Occipital lobe (tissue), 2 donors: ENCODE data around the gene KRT28. TPM values are rescaled to one million over a fixed set of nuclear protein-coding genes. Genes with fewer than 3 reads are reported as not detected.
"Not testable (repeated sequence)": the region's sequence is repeated elsewhere in the genome, so short reads cannot be mapped to it uniquely, and the experiment has no call there.

Source experiments
- DNase-seq: peaks from one replicate; lab custom pipeline; 2025; lab: John Stamatoyannopoulos, UW
- total RNA-seq: library from RNA; depleted of rRNA; stranded (reverse); fragments of >200 nt; gene quantifications from one replicate; pipeline ENCODE4 v1.2.3, GENCODE V29; 2014

KRT28 gene
- total RNA-seq, 1 donor from 2014 or later = not detected

DNA sequence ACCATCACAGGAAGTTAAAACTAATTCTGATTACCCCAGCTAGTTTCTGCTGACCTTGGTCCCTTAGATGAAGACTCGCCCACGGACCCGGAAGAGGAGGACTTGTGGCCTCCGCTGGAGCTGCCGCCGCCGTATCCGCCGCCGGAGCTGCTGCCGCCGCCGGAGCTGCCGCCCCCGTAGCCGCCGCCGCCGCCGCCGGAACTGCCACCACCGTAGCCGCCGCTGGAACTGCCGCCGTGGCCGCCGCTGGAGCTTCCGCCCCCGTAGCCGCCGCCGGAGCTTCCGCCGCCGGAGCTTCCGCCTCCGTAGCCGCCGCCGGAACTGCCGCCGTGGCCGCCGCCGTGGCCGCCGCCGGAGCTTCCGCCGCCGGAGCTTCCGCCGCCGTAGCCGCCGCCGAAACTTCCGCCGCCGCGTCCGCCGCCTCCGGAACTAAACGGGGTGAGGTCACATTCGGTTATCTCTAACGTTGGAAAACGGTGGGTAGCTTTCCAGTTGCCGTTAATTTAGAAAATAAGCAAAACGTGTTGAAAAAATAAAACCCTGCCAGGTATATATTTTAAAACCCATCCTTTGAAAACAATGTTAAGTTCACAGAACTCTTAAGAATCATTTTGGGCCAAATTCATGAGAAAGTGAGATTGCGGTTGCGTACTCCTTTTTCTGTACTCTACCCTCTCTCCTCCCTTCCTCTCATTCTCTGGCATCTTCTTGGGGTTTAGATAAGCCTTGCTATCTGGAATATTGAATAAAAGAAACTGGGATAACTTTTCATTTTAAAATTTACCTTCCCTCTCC is 19.2 kb upstream of the KRT28 start:
- DNase-seq = peak; percentile 63

DNA sequence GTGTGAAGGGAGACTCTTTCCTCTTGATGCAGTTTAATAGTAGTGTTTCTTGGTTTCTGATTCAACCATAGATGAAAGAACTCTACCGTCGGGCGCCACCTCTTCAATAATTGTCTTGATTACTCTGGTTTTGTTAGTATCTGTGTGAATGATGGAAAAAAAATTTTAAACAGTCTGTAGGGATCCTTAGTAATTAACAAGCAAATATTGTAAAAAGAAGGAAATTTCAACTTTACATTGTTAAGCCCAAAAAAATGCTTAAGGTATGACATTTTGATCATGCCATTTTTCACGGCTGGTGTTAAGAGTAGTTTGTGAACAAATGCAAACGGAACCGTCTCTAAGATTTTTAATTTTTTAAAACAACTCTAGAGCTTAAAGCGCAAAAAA is 18.6 kb upstream of the KRT28 start:
- DNase-seq = no peak

DNA sequence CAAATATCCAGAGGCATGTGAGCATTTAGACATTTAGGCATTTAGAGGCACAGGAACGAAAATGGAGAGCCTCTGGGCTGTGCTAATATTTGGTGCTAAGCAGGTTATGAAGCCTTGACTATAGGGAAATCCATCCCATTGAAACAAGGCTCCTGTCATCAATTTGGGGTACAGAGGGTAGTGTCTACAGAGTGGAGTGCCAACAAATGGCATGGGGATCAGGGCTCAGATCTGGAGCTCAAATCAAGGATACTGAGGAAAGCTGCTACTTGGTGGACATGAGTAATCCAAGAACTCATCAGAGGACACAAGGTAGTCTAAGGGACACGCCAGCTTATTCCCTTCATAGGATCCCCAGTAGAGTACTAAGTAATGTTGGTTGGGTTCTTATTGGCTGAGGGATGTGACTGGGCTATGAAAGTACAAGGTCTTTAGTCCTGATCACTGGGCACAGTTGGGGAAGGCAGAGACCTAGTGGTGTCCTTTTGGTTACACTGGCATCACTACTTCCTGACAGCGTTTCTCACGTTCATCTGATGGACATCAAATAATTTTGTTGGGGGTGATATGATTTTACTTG is 17.4 kb upstream of the KRT28 start:
- DNase-seq = no peak

DNA sequence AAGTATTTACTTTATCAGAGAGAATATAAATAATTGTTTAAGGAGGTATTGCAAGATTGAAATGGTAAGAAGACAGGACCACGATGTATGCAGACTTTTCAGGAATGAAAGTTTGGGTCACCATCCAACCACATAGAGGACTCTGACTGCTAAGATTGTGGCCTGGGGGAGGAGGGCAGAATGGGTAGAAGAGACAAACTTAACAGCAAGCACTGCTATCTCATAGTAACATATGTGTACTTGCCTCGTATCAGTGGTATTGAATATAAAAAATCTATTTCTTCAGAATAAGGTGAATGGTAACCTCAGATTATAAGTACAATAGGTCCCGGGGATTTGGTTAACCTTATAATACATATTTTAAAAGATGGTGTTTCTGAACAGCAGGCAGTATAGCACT is 16.8 kb upstream of the KRT28 start:
- no peak for DNase-seq

DNA sequence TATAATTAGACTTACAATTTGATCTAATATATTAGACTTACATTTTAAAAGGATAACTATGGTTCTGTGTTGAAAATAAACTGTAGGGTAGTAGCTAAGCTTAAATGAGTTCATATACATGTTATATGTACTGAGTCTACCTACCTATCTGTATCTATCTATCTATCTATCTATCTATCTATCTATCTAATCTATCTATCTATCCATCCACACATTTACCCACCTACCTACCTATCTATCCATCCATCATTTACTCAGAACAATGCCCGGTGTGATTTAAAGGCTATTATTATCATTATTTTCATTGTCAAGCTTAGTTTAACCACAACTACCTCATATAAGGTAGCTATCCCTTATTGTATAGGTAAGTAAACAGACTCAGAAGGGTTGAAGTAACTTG is 15.6 kb upstream of the KRT28 start:
- DNase-seq = no peak

DNA sequence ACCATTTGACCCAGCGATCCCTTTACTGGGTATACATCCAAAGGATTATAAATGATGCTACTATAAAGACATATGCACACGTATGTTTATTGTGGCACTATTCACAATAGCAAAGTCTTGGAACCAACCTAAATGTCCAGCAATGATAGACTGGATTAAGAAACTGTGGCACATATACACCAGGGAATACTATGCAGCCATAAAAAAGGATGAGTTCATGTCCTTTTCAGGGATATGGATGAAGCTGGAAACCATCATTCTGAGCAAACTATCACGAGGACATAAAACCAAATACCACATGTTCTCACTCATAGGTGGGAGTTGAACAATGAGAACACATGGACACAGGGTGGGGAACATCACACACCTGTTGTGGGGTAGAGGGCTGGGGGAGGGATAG is 14.9 kb upstream of the KRT28 start:
- not testable (repeated sequence) for DNase-seq

DNA sequence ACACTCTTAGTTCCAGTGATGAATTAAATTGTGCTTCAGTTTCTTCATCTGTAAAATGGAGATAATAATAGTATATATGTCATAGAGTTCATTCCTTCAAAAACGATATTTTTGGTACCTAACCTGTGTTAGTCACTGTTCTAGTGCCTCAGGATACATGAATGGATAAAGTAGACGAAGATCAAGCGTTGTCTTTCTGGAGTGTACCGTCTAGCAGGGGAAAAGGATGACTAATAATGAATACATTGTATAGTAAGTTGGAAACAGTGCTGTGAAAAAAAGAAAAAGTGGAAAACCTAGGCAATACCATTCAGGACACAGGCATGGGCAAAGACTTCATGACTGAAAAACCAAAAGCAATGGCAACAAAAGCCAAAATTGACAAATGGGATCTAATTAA is 14.0 kb upstream of the KRT28 start:
- no peak for DNase-seq

DNA sequence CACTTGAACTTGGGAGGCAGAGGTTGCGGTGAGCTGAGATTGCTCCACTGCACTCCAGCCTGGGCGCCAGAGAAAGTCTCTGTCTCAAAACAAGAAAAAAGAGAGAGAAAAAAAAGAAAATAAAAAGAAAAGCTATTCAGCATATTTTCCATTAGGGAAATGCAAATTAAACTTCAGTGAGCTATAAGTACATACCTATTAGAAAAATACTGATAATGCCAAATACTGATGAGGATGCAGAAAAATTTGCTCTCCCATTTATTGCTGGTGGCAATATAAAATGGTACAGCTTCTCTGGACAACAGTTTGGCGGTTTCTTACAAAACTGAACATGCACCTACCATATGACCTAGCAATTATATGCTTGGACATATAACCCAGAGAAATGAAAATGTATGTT is 12.9 kb upstream of the KRT28 start:
- no peak for DNase-seq

DNA sequence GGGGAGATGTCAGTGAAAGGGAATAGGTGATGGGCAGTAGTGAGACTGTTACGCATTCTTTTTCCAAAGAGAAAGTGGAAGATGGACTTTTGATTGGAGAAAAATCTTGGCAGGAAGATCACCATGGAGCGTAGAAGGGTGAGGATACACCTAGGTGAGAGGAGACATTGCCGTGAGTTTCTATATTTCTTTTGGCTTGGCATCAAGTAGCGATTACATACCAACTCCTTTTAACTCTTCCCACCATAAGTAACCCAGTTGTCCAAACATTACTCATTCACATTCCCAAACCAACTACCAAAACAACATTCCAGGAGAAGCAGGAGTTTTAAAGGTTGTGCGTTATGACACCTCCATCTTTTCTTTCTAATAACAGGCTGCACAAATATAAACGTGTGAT is 10.7 kb upstream of the KRT28 start:
- DNase-seq = no peak

DNA sequence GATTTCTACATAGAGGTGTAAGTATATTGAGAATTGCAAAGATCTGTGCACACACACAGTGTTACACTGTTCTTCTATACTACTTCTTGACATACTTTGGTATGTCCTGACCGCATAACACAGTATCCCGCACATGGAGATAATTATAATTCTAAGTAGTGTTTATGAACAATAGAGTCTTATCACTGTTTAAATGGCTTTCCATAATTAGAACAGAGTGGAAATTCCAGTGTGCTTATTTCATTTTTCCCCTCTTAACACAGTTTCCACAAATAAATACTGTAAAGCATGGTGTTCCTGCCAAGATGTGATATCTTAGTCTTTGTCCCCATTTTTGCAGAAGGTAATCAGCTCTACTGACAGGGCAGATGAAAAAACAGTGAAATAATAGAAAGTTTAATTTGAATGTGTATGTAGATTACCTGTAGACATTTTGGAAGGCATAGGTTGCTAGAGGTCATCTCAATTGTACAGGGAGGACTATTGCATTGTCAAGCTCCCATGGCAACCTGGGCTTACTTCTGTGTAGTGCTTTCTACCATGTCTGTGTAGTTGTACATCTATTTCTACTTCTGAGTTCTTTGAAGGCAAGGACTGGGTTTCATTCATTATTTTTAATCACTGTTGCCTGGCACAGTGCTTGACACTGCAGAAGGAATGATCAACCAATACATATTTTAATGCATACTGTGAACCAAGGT is 10.1 kb upstream of the KRT28 start:
- DNase-seq = no peak

DNA sequence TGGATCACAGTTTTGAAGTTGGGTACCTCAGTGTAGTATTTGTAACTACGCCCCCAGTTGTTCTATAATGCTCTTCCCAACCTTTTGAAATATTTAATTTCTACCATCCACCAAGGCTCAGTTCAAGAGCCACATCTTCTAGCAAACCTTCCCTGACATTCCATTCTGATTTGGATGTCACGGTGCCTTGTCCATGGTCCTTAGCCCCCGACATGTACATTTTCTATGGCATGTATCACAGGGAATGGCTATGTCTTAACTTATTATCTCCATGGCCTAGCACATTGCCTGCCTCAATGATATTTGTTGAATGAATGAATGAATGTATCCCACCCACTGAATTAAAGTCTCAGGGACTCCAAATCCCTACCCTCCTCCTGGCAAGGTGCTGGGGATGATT is 6.4 kb upstream of the KRT28 start:
- no peak for DNase-seq

DNA sequence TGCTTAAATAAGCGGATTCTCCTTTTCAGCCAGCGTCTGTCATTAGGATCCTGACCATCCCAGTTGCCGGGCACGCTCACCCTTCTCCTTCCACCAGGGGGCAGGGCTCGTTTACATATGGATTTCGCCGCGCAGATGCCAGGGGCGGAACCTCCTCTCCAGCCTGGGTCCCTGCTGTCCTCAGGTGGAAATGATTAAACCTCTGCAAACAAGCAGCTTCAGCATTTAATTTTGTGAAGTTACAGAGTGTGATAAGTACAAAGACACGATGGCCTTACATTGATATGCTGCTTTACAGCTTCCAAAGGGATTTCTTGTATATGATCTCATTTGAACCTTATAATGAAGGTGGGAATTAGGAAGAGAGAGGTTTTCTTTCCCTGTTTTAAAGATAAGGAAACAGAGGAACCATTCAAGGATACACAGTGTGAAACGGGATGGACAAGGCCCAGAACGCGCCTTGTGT is 3.9 kb upstream of the KRT28 start:
- DNase-seq = peak; percentile 37

DNA sequence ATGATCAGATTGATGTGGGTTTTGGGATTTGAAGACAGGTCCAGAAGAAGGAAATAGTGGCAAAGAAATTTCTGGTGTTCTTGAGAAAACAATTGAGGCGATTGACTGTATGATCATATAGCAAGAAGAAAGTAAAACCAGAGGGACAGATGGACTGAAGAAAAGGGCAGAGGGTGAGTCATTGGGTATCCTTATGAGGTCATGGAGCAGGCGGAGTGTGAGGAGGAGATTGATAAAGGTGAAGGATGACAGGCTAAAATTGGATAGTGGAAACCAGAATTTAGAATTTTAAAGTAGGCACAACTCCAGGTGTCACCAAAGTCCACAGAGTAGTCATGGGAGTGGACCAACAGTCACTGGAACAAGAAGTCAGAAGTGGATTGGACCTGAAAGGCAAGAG is 1.4 kb upstream of the KRT28 start:
- DNase-seq = no peak

DNA sequence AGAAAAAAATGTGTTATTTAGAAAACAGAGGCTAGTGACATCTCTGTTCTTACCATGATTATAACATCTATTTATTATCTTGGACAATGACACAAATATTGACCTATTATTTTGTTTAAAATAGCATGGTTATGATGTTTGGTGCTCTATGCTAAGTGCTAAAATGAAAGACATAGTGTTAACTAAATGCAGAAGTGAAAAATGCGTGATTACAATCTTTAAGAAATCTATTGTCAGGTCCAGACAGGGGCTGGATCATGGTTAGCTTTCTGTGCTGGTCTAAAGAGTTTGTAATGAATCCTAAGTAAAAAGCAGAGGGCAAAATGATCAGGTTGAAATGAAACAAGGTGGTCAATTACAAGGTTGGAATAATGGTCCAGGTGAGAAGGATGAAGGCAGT is 622 bp upstream of the KRT28 start:
- DNase-seq = no peak

DNA sequence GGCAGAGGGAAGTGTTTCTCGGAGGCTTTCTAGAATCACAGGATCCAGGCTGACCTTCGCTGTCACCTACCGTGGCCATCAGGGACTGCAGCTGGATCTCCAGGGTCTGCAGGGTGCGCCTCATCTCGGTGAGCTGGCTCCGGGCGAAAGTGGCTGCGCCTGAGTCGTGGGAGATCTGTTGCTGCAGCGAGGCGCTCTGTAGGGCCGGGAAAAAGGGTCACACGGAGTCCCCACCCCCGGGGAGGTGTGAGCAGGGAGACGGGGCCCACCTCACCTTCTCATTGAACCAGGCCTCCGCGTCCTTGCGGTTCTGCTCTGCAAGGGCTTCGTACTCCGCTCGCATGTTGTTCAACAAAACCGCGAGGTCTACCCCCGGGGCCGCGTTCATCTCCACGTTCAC is 2.9 kb downstream of the KRT28 start:
- no peak for DNase-seq

DNA sequence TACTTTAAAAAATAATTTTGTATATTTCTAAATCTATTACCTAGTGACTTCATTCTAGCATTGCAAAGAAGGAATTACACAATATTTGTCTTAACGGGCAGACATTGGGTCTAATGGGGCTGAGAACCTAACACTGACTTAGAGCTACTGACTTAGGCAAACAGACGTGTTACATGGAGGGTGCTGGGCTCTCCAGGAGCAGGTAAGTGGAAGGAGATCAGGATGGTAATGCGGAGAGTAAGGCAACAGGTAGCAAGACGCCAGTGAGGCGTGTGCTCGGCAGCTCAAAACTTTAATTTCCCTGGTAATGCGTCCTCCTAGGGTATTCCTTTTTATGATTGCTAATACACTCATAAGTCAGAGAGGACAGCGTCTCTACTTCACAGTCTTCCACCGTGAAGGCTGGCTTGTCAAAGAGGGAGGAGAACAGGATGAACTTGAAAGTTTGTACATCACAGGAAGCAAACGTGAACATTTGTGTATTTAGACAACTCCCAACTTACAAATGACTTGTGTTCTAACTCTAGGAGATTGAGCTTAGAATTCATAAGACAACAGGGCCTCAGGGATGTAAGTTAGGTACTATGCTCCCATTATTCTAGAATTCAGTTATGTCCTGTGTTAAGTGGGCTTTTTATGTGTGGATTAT is 4.6 kb downstream of the KRT28 start:
- no peak for DNase-seq

DNA sequence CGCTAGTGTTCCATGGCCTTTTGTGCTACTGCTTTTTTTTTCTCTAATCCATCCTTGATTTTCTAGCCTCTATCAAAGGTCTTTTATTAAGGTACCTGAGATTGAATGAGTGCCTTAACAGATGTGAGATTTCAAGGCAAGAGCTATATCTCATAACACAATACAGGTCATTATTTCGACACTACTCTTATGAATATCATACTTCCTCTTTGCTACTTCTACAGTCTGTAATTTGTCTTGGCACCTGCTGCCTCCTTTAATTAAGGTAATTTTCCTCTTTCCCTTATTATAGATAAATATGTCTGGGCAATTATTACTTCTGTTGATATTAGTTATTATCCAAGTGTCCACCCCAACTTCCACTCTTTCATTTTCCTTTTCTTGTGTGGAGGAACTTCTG is 5.3 kb downstream of the KRT28 start:
- DNase-seq = no peak

DNA sequence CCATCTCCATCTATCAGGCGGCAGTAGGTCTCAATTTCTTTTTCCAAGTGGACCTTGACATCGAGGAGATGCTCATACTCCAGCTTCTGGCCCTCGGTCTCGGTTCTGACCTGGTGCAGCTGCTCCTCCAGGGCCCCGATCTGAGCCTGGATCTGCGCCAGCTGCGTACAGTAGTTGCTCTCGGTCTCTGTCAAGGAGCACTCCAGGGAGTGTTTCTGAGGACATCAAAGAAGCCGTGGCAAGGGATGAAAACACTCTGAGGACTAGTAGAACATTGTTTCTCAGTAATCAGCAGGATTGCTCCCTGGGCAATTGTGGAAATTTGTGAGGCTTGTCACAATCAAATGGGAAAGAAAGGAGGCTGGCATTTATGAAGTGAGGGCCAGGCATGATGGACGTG is 5.9 kb downstream of the KRT28 start:
- no peak for DNase-seq

DNA sequence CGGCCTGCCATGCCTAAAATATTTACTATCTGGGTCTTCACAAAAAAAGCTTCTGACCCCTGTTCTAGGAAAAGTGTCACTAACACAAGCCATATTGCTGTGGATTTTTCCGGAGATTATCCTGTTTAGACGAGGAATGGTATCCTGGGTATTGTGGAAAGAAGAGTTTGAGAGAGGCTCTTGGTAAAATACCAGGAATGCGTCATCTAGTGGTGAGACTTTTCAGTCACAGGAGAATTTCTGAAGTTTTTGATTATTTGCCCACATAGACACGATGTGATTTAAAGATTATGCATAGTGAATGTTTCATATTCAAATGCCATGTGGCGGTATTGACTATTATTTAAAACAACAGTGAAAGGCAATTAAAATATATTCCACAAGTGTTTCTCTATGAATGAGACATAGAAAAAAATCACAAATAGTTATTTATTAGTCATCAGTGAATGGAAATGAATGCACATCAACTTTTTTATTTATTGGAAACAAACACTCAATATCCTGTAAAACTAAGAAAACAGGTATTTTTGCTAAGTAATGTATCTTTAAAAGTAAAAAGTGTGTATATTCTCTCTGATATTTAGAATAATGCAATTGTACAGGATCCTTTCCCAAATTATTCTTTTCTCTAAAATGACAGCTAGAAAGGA is 7.8 kb downstream of the KRT28 start:
- DNase-seq = no peak

DNA sequence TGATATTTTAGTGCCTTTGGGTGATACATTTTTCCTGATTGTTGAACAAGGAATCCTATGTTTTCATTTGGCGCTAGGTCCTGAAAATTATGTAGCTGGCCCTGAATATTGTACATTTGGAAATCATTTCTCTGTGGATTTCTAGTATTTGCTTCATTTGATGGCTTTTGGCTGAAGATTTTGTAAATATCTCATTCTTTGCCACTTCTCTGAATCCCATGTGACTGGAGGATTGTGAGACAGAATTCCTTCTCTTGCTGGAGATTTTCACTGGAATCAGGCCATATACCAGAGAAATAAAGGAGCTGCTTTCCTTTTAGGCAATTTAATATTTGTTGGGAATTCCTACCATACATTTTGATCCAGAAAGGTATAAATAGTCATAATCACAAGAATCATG is 8.6 kb downstream of the KRT28 start:
- DNase-seq = no peak

DNA sequence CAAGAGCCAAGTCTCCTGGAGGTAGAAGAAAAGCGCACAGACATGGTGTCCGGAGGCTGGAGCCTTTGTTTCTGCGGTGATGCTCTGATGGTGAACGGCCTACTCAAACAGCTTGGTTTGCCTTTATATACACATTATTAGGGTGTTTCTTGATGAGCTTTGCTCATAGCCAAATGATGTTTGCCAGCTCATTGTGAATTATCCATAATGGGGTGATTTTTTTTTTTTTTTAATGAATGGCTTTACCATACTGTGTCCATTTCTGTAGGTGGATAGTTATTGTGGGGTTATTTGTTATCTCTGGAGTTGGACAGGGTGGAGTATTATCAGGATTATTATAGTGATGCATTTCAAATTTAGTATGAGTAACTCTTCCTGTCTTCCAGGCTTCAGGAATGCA is 17.3 kb downstream of the KRT28 start, which contains the start of gene KRT27:
TSS of gene KRT27 (minus strand) at position 101 of the 400 bp plus-strand sequence. CDS start at position 44, 57 bp downstream.
- no peak for DNase-seq
